ENCODE measurements around the gene INPP5E. TPM values are rescaled to one million over a fixed set of nuclear protein-coding genes. Genes with fewer than 3 reads are reported as not detected.
"Not testable (repeated sequence)": the region's sequence is repeated elsewhere in the genome, so short reads cannot be mapped to it uniquely, and the experiment has no call there.

INPP5E gene
- total RNA-seq, 2 donors from 2014 or later = 17.2 to 20.1 TPM

DNA sequence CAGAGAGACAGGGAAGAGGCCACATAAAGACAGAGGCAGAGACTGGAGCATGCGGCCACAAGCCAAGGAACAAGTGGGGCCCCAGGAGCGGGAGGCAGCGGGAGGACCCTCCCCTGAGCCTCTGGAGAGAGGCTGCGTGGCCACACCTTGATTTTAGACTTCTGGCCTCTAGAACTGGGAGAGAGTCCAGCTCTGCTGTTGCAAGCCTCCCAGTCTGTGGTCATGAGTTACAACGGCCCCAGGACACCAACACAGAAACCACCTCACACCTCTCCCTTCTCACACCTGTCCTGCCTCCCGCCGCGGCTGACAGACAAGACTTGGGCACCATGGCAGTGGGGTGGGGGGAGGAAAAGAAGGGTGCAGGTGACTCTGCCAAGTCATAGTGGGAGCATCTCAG lies 2.2 kb downstream of the INPP5E start:
- ATAC-seq (replicated peaks in 1 of 2) (no peak), DNase-seq (no peak)
- peak overlapping the region; percentile 66 for H3K27ac Mint-ChIP-seq
- H3K36me3 Mint-ChIP-seq (ENCODE audit: insufficient read depth in 2 of 2) = peaks cover 2 to 3% of the 10 kb centered on the region in 2 donors
- H3K4me1 Mint-ChIP-seq (ENCODE audit: low read depth) = peaks cover 21% of the 10 kb centered on the region
- no peaks in the 10 kb centered on the region for H3K27me3 Mint-ChIP-seq (ENCODE audit: low read depth)
- H3K9me3 Mint-ChIP-seq = no peaks in the 10 kb centered on the region
- peak overlapping the region; percentile 79 to 89 for H3K4me3 Mint-ChIP-seq

DNA sequence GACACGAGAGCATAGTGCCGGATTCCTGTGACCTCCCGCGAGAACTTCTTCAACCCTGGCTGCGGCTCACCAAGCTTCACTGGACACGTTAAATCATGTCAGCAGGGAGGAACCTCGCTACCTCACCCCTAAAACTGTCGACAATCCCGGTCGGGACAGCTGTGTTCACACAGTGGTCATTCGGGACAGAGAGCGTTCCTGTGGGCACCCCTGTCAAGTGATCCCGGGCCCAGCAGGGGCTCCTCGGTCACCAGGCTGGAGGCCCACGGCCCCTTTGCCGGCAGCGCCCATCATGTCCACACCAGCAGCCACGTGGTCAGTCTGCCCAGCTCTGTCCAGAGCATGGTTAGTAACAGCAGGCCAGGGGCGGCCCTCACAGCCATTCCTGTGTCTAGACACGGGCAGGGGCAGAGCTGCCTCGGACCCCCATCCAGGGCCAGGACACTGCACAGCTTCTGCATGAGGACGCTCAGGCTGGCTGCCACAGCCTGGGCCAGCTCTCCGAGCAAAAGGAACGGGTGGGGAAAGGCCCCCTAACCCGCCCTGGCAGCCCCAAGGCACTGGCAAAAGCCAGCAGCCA lies 3.5 kb downstream of the INPP5E start:
- Mint-ChIP-seq H3K4me1 (ENCODE audit: low read depth) (peaks cover 21% of the 10 kb centered on the region), H3K36me3 (ENCODE audit: insufficient read depth in 2 of 2) (peaks cover 1 to 2% of the 10 kb centered on the region in 2 donors), H3K27me3 (ENCODE audit: low read depth) (no peaks in the 10 kb centered on the region), H3K4me3 (peak overlapping the region; percentile 79 to 89), H3K9me3 (no peaks in the 10 kb centered on the region), H3K27ac (no peak overlapping the region)
- DNase-seq (no peak), ATAC-seq (replicated peaks in 1 of 2) (no peak)

GRCh38 chr9:136434580-136435169 lies 5.0 kb downstream of the INPP5E start:
- Mint-ChIP-seq H3K9me3 (no peaks in the 10 kb centered on the region), H3K36me3 (ENCODE audit: insufficient read depth in 2 of 2) (peaks cover 1 to 2% of the 10 kb centered on the region in 2 donors), H3K4me3 (no peak overlapping the region), H3K27me3 (ENCODE audit: low read depth) (no peaks in the 10 kb centered on the region), H3K4me1 (ENCODE audit: low read depth) (peaks cover 21% of the 10 kb centered on the region), H3K27ac (no peak overlapping the region)
- no peak for DNase-seq
- ATAC-seq (replicated peaks in 1 of 2) = no peak

DNA sequence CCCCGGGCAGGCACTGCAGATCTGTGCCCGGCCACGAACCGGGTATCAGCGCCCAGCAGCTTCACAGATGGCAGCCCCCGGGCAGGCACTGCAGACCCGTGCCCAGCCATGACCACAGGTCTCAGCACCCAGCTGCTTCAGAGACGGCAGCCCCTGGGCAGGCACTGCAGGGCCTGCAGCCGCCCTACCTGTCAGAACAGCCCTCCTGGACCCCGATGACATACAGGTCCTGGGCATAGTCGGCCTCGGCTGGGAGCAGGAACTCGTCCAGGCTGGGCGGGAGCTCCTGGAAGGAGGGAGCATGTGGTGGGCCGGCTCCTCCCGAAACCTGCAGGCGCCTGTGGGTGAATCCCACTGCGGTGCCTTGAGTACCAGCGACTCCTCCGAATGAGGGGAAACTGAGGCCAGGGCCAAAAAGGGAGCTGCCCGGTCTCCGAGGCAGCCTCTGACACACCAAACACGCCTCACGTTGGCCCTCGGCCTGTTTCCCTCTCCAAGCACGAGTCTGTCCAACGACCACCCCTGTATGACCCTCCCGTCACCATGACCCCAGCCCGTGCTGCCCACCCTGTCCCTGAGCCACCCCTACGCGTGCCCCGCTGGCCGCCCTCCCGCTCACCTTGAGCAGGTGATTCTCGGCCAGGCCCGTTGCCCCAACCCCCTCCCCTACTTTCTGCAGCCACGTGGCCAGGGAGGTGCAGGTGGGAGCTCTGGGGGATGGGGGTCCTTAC lies 5.6 kb downstream of the INPP5E start:
- Mint-ChIP-seq H3K27me3 (ENCODE audit: low read depth) (no peaks in the 10 kb centered on the region), H3K4me3 (no peak overlapping the region), H3K27ac (no peak overlapping the region), H3K4me1 (ENCODE audit: low read depth) (peaks cover 21% of the 10 kb centered on the region), H3K36me3 (ENCODE audit: insufficient read depth in 2 of 2) (peaks cover 1 to 2% of the 10 kb centered on the region in 2 donors), H3K9me3 (no peaks in the 10 kb centered on the region)
- DNase-seq (no peak), ATAC-seq (replicated peaks in 1 of 2) (no peak)

DNA sequence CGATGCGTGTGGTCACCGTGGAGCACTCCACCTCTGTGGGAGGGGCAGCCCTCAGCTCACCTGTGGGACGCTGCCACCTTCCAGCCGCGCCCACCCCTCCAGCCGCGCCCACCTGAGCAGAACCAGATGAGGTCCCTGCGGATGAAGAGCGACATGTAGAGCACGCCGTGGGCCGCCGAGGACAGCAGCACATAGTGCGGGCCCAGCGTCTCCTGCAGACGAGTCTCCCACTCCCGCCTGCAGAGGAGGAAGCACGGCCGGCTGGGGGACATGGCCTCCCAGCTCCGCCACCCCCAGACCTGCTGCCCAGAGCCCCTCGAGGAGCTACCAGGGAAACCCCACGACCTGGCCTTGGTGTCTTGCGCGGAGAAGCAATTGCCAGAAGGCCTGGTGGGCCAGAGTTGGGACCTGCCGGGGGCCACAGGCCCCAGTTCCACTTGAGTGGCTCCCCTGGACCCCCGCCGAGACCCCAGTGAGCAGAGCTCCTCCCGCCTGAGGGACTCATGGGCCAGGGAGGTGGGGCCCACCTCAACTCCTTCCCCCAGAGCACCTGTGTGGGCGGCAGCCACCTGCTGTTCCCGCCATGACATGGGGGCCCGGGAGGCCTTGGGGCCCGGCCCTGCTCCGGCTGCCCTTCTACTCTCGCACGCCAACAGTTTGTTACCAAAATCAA lies 6.5 kb downstream of the INPP5E start:
- H3K27me3 Mint-ChIP-seq (ENCODE audit: low read depth) = no peaks in the 10 kb centered on the region
- H3K9me3 Mint-ChIP-seq = no peaks in the 10 kb centered on the region
- no peak overlapping the region for H3K4me3 Mint-ChIP-seq
- H3K27ac Mint-ChIP-seq = no peak overlapping the region
- peaks cover 19% of the 10 kb centered on the region for H3K4me1 Mint-ChIP-seq (ENCODE audit: low read depth)
- DNase-seq = no peak
- peaks cover 0 to 2% of the 10 kb centered on the region in 2 donors for H3K36me3 Mint-ChIP-seq (ENCODE audit: insufficient read depth in 2 of 2)
- no peak for ATAC-seq (replicated peaks in 1 of 2)

DNA sequence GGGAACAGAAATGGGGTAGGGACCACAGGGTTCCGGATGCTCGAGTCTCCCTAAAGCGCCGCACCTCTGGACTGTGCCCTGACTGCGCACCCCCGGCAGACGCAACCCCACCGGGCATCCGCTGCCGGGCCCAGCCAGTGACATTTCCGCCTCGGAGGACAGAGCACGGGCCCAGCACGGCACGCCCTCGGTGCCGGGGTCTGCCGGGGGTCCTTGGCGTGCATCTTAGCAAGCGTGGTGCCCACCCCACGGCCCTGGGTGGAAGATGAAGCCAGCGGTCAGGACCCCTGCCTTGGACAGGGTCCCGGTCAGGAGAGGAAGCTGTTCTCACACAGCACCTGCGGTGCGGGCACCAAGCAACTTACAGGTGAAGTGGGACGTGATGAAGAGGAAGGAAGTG lies 7.1 kb downstream of the INPP5E start:
- no peak for ATAC-seq (replicated peaks in 1 of 2)
- DNase-seq = no peak
- Mint-ChIP-seq H3K27me3 (ENCODE audit: low read depth) (no peaks in the 10 kb centered on the region), H3K9me3 (no peaks in the 10 kb centered on the region), H3K27ac (no peak overlapping the region), H3K4me3 (no peak overlapping the region), H3K36me3 (ENCODE audit: insufficient read depth in 2 of 2) (peaks cover 0 to 2% of the 10 kb centered on the region in 2 donors), H3K4me1 (ENCODE audit: low read depth) (peaks cover 13% of the 10 kb centered on the region)

GRCh38 chr9:136431782-136432350 lies 7.8 kb downstream of the INPP5E start:
- ATAC-seq (replicated peaks in 1 of 2) = no peak
- no peaks in the 10 kb centered on the region for H3K9me3 Mint-ChIP-seq
- no peaks in the 10 kb centered on the region for H3K27me3 Mint-ChIP-seq (ENCODE audit: low read depth)
- no peak overlapping the region for H3K4me3 Mint-ChIP-seq
- H3K4me1 Mint-ChIP-seq (ENCODE audit: low read depth) = peaks cover 5% of the 10 kb centered on the region
- no peaks in the 10 kb centered on the region for H3K36me3 Mint-ChIP-seq (ENCODE audit: insufficient read depth in 2 of 2)
- H3K27ac Mint-ChIP-seq = no peak overlapping the region
- DNase-seq = no peak

- no peaks in the 10 kb centered on the region for H3K27me3 Mint-ChIP-seq (ENCODE audit: low read depth)
- H3K4me3 Mint-ChIP-seq = no peak overlapping the region
- H3K27ac Mint-ChIP-seq = no peak overlapping the region
Observed at GRCh38 chr9:136430588-136431234, 8.9 kb downstream of the INPP5E start.

GRCh38 chr9:136429683-136430491 lies 9.8 kb downstream of the INPP5E start:
- H3K36me3 Mint-ChIP-seq (ENCODE audit: insufficient read depth in 2 of 2) = peaks cover 0 to 1% of the 10 kb centered on the region in 2 donors
- no peak overlapping the region for H3K27ac Mint-ChIP-seq
- no peak overlapping the region for H3K4me3 Mint-ChIP-seq
- H3K9me3 Mint-ChIP-seq = no peaks in the 10 kb centered on the region
- peaks cover 13% of the 10 kb centered on the region for H3K4me1 Mint-ChIP-seq (ENCODE audit: low read depth)
- no peak for ATAC-seq (replicated peaks in 1 of 2)
- no peak for DNase-seq
- no peaks in the 10 kb centered on the region for H3K27me3 Mint-ChIP-seq (ENCODE audit: low read depth)

More at GRCh38 chr9:136430588-136431234, 8.9 kb downstream of the INPP5E start:
- Mint-ChIP-seq H3K36me3 (ENCODE audit: insufficient read depth in 2 of 2) (no peaks in the 10 kb centered on the region), H3K4me1 (ENCODE audit: low read depth) (peaks cover 5% of the 10 kb centered on the region), H3K9me3 (no peaks in the 10 kb centered on the region)
- no peak for ATAC-seq (replicated peaks in 1 of 2)
- no peak for DNase-seq

GRCh38 chr9:136429075-136429628 lies 10.5 kb downstream of the INPP5E start:
- H3K4me3 Mint-ChIP-seq = no peak overlapping the region
- H3K9me3 Mint-ChIP-seq = no peaks in the 10 kb centered on the region
- H3K27me3 Mint-ChIP-seq (ENCODE audit: low read depth) = no peaks in the 10 kb centered on the region
- peaks cover 0 to 1% of the 10 kb centered on the region in 2 donors for H3K36me3 Mint-ChIP-seq (ENCODE audit: insufficient read depth in 2 of 2)
- ATAC-seq (replicated peaks in 1 of 2) = no peak
- peaks cover 14% of the 10 kb centered on the region for H3K4me1 Mint-ChIP-seq (ENCODE audit: low read depth)
- DNase-seq = no peak
- no peak overlapping the region for H3K27ac Mint-ChIP-seq

DNA sequence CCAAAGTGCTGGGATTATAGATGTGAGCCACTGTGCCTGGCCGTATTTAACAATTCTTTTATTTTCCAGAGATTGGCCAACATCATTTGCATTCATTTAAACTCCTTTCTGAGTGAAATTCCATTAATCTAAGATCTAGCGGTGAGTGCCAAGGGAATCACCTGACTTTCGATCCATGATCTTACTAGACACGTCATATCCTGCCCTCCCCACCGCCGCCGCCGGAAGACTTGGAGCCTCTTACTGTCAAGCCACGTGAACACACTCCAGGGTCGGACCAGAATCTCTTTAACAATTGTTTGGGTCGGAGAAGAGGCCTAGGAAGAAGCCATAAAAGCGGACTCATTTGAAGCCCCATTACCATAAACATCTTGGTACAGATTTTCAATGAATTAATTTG lies 12.9 kb downstream of the INPP5E start:
- no peak overlapping the region for H3K4me3 Mint-ChIP-seq
- peaks cover 14% of the 10 kb centered on the region for H3K4me1 Mint-ChIP-seq (ENCODE audit: low read depth)
- H3K27ac Mint-ChIP-seq = no peak overlapping the region
- peaks cover 1 to 3% of the 10 kb centered on the region in 2 donors for H3K36me3 Mint-ChIP-seq (ENCODE audit: insufficient read depth in 2 of 2)
- DNase-seq = no peak
- ATAC-seq (replicated peaks in 1 of 2) = no peak
- H3K27me3 Mint-ChIP-seq (ENCODE audit: low read depth) = no peaks in the 10 kb centered on the region
- H3K9me3 Mint-ChIP-seq = no peaks in the 10 kb centered on the region

DNA sequence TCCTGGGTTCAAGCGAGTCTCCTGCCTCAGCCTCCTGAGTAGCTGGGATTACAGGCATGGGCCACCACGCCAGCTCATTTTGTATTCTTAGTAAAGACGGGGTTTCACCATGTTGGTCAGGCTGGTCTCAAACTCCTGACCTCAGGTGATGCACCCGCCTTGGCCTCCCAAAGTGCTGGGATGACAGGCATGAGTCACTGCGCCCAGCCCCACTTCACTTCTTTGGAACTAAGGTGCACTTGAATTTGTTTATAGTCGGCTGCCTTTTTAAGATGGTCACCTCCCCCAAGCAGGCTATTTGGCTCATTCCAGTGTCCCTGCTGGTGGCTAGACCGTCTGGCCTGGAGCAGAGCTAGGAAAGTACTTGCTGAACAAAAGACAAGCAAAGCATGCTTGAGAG lies 14.3 kb downstream of the INPP5E start:
- H3K36me3 Mint-ChIP-seq (ENCODE audit: insufficient read depth in 2 of 2); H3K27ac Mint-ChIP-seq; H3K4me3 Mint-ChIP-seq; H3K27me3 Mint-ChIP-seq (ENCODE audit: low read depth); H3K9me3 Mint-ChIP-seq: not testable (repeated sequence)
- peaks cover 14% of the 10 kb centered on the region for H3K4me1 Mint-ChIP-seq (ENCODE audit: low read depth)
- ATAC-seq (replicated peaks in 1 of 2) (peak; percentile 20 to 34), DNase-seq (peak in 1 of 2 donors; percentile 30)
